Left lobe of liver (tissue), 2 donors: ENCODE measurements around the gene PARL. TPM values are rescaled to one million over a fixed set of nuclear protein-coding genes. Genes with fewer than 3 reads are reported as not detected.
A peak's percentile ranks its signal among the peaks of the same experiment; 100 is the strongest.

Experiments
- ATAC-seq: fragments of 200-7000 bp; cut with Tn5 transposase; one replicate; pipeline ENCODE4 v1.9.1; 2020; ENCODE audit warnings: mild to moderate bottlenecking, moderate library complexity
- DNase-seq: peaks from one replicate; pipeline ENCODE4 v3.0.0-alpha.2; 2020; ENCODE audit warnings: low spot score
- total RNA-seq: library from RNA; stranded (reverse); gene quantifications from one replicate; pipeline ENCODE4 v1.2.1, GENCODE V29; 2021
- donor health status: DM: no; HTN: no; CAD: no; lungs with moderate emphysema.
- donor health status: DM: no; HTN: yes; CAD: no.

Gene PARL
- total RNA-seq, 1 donor from 2014 or later, result 25.5 TPM

GRCh38 chr3:183818706-183819624, 65.7 kb downstream of the PARL start:
- DNase-seq, result no peak

DNA sequence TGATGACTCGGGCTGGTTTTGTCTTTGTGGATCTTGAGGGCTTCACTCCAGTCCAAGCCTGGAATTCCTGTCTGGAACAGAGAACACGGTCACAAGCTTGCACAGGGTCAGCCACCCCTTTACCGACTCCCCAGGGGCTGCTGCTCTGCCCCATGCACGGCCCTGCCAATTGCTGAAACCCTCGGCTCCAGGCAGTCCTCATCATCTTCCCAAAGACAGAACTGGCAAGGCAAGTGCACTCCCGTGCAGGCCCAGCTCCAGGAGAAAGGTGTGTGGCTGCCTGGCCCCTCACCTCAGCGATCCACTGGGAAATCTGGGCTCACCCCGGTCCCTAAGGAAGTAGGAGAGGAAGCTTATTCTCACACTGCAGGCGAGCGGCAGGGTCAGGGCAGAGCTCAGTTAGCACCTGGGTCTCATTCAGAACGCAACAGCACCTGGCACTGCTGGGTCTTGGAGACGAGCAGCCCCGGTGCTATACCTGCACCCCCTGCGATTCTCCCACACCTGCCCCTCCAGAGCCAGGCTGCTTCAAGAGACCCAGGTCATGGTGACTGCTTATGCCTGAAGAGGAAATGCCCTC, 66.5 kb downstream of the PARL start:
- ATAC-seq (no peak), DNase-seq (no peak)

More at GRCh38 chr3:183818706-183819624, 65.7 kb downstream of the PARL start:
- ATAC-seq, result peak; percentile 58

- DNase-seq, result no peak
- ATAC-seq, result no peak
Observed at GRCh38 chr3:183817639-183818038, 67.0 kb downstream of the PARL start.

- no peak for ATAC-seq
Observed at GRCh38 chr3:183816681-183817510, 67.8 kb downstream of the PARL start.

DNA sequence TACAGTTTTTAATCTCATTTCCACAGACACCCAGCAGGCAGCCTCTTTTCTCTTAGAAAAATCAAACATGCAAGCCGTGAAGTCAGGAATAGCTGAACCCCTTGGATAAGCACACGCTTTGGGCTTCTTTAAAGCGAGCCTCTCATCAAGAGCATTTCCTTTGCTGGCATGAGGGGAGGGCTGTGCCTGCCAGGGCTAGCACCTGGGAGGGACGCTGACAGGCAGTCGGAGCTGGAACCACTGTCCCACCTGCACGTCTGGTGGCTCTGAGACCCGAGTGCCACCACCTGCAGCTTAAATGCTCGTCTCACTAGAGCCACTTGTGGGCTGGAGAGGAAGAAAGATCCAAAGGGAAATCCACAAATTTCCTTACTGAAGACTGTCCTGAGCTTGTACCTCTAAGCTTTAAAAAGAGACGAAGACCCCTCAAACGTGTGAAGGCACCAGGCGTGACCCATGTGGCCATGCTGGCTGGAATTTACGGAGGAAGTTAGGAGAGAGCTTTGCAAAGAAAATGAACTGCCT, 68.7 kb downstream of the PARL start:
- DNase-seq, result no peak

More at GRCh38 chr3:183816681-183817510, 67.8 kb downstream of the PARL start:
- DNase-seq, result no peak

DNA sequence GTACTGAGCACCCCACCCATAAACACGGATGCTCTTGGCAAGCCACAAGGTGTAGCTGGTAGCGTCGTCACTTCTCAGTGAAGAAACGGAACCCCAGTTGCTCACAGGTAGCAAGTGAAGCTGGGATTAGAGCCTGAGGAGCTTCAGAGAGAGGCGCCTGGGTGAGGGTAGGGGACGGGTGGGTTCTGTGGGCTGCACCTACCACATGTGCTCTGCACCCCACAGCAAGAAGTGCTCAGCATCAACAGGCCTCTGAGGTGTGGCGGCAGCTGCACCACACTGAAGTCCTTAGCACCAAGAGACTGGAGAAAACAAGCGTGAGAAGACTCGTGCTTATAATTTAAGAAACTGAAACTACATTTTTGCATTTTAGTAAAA, 69.1 kb downstream of the PARL start:
- no peak for ATAC-seq
- DNase-seq, result no peak

More for the DNA sequence above, 68.7 kb downstream of the PARL start:
- no peak for ATAC-seq

DNA sequence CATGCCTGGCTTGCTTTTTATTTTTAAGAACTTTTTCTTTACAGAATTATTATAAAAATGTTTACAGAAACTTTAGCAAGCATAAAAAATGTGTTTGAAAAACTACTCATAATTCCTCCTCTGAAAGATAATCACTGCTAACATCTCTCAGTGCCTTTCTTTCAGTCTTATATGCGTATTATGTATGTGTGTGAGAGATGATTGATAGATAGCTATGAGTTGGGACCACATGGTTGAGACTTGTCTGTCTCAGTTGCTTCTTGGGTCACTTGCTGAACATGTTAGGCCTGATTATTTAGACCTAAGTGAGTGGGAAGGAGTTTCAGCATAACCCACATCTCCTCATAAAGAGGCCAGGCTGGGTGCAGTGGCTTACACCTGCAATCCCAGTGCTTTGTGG, 70.4 kb downstream of the PARL start:
- ATAC-seq, result no peak
- DNase-seq, result no peak

GRCh38 chr3:183812761-183813445, 71.8 kb downstream of the PARL start:
- DNase-seq (no peak), ATAC-seq (no peak)

DNA sequence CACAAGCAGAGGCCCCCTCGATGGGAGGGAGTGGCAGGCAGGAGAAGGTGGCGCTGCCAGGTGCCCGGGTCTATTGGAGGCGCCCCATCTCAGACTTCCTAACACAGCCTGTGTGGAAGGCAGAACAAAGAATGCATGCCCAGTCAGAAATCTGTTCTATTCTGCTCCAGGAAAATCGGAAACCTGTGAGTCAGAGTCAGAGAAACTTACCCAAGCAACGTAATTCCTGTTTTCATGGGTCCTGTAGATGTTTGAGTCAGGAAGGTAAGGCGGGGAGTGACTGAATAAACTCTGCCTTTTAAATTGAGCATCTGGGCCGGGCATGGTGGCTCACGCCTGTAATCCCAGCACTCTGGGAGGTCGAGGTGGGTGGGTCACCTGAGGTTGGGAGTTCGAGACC, 73.0 kb downstream of the PARL start:
- no peak for ATAC-seq
- peak; percentile 26 for DNase-seq

- ATAC-seq, result no peak
- DNase-seq, result peak; percentile 18
Observed at GRCh38 chr3:183810643-183811594, 73.8 kb downstream of the PARL start.

DNA sequence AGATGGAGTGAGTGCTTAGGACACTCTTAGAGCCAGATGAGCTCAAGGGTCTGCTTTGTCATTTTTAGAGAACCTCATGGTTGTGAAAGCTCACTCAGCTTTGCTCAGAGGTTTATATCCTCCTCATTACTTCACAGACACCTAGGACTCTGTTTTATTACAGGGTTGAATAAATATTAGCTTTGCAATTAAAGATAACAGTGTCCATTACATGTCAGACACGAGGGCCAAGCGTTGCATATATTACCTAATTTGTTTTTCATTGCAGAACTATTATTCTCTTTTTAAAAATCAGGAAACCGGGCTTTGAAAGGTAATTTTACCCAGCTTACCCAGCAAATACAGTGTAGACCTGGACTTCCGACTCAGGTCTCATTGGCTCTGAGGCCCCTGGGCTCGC, 75.4 kb downstream of the PARL start:
- DNase-seq (peak; percentile 0), ATAC-seq (peak; percentile 14)

DNA sequence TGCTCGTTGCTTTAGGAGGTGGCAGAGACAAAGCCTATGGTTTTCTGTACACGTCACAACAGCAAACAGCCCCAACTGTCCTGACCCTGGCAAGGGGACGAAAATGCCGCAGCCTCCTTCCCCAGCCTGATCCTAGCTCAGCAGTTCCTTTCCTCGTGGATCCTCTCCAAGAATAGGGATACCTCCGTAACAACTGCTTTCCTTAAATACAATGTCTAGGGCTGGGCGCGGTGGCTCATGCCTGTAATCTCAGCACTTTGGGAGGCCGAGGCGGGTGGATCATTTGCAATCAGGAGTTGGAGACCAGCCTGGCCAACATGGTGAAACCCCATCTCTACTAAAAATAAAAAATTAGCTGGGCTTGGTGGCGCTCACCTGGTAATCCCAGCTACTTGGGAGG, 76.3 kb downstream of the PARL start:
- peak; percentile 21 for DNase-seq
- no peak for ATAC-seq

- ATAC-seq (no peak), DNase-seq (no peak)
Observed at GRCh38 chr3:183807881-183808280, 76.8 kb downstream of the PARL start.

- DNase-seq (no peak), ATAC-seq (no peak)
Observed at GRCh38 chr3:183807209-183807728, 77.4 kb downstream of the PARL start.

GRCh38 chr3:183802989-183803388, 81.7 kb downstream of the PARL start:
- DNase-seq, result peak; percentile 27
- no peak for ATAC-seq

DNA sequence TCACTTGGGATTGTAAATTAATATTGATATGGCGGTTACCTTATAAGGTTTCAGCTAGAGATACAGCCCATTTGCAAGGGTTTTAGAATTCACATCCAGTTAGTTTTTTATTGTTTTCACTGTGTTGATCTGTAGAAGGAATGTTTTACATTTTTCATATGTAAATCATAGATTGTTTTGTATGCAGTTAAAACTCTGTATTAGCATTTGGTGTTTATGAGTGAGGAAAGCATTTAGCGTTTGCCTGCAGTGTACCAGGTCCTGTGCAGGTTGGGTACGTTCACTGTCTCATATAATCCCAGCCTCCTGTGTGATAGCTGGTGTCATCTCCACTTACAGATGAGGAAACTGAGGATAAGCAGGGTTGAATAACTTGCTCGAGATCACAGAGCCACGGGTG, 83.1 kb downstream of the PARL start:
- ATAC-seq (no peak), DNase-seq (no peak)

- ATAC-seq (no peak), DNase-seq (peak; percentile 14)
Observed at GRCh38 chr3:183800243-183800863, 84.3 kb downstream of the PARL start.

GRCh38 chr3:183799461-183799860, 85.2 kb downstream of the PARL start:
- ATAC-seq, result no peak
- no peak for DNase-seq

- ATAC-seq, result no peak
- DNase-seq, result no peak
Observed at GRCh38 chr3:183797996-183798395, 86.7 kb downstream of the PARL start.
